Stomach (tissue), 4 donors: ENCODE measurements around the gene GULP1.

Source experiments
- CTCF ChIP-seq, 7 experiments: fragments of 450-650 bp in 4 of 7; fragments of 200-600 bp in 3 of 7; sonication (generic) in 3 of 7; IDR thresholded peaks; one replicate each; pipeline ENCODE4 v1.5.1; 2016 to 2019; ENCODE audit warnings: antibody characterized with exemption in 7 of 7, control low read depth in 2 of 7, mild to moderate bottlenecking in 1 of 7
- EP300 ChIP-seq: sonication (generic); formaldehyde crosslinking; IDR thresholded peaks from one replicate; pipeline ENCODE4 v1.6.1; 2017; ENCODE audit warnings: antibody characterized with exemption

- TF ChIP-seq CTCF (IDR thresholded peaks at IDR 0.05), result no peak
- no peak for TF ChIP-seq EP300
Measured at GRCh38 chr2:188326669-188327301, 35.1 kb downstream of the GULP1 start.
